GM18951 (cell line): ENCODE results near the gene PSORS1C1.
"Not testable (repeated sequence)": the region's sequence is repeated elsewhere in the genome, so short reads cannot be mapped to it uniquely, and the experiment has no call there.

Experiments used
- POLR2A ChIP-seq: IDR thresholded peaks from 4 replicates; pipeline ENCODE4 v1.6.1; 2011; ENCODE audit warnings: mild to moderate bottlenecking; ENCODE audit not compliant: insufficient read length, insufficient read depth; ENCODE audit errors: extremely low read depth
- in situ Hi-C: fragments of 300-500 bp; cut with MboI; formaldehyde crosslinking; loops from one replicate; pipeline ENCODE4 v1.12.0; 2022; ENCODE audit warnings: low sequenced_read_pairs, mixed read lengths, inconsistent platforms; ENCODE audit not compliant: unreplicated experiment

Gene PSORS1C1

DNA sequence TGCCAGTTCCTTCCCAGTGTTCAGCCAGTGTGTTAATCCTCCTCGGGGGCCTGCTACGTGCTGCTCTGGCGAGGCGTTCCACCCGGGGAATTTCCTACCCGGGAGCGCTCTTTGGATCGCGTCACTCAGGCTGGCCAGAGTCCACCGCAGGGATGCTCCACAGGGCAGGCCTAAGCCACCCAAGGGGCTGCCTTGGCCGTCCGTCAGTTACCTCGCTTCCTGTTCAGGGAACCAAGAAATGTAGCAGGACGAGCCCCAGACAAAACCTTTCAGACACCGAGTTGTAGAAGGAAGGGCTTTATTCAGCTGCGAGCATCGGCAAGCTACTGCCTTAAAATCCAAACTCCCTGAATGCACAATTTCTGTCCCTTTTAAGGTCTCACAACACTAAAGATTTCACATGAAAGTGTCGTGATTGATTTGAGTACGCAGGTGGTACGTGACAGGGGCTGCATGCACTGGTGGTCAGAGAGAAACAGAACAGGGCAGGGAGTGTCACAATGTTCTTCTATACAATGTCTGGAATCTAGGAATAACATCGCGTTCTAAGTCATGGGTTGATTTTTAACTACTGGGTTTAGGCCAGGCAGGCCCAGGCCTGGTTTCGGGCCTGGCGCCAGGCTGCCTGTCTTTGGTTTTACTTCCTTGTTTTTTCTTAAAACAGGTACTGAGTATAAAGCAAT lies 71.6 kb downstream of the PSORS1C1 start:
- no peak for TF ChIP-seq POLR2A
- in situ Hi-C loops = no loop called here

DNA sequence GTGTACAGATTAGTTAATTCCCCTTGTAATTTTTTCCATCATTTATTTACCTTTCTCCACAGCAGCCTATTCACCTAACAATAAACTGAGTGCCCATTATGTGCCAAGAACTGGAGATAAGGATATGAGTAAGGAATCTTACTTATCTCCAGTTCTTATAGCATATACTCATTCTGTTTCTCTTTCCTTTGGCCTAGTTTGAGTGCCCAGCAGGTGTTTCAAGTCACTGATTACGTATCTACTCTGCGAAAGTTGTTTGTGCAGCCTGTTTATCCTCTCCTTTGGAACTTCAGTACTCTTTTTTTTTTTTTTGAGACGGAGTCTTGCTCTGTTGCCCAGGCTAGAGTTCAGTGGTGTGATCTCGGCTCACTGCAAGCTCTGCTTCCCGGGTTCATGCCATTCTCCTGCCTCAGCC lies 73.2 kb downstream of the PSORS1C1 start:
- in situ Hi-C loops = no loop called here
- TF ChIP-seq POLR2A = no peak

DNA sequence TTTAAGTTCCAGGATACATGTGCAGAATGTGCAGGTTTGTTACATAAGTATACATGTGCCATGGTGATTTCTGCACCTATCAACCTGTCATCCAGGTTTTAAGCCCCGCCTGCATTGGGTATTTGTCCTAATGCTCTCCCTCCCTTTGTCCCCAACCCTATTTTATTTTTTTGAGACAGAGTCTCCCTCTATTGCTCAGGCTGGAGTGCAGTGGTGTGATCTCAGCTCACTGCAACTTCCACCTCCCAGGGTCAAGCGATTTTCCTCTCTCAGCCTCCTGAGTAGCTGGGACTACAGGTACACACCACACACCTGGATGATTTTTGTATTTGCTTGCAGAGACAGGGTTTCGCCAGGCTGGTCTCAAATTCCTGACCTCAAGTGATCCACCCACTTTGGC lies 74.6 kb downstream of the PSORS1C1 start:
- in situ Hi-C loops = not testable (repeated sequence)
